HL-60/S4 treated with phorbol 12-myristate 13-acetate at 8.2 ng/mL for 4 days and 3 days (cell line): ENCODE results near the gene SGPP2.

Experiments used
- in situ Hi-C: fragments of 300-500 bp; cut with MboI; formaldehyde crosslinking; loops from 2 replicates; pipeline ENCODE4 v1.15.0; 2022; ENCODE audit warnings: low sequenced_read_pairs

Gene SGPP2

DNA sequence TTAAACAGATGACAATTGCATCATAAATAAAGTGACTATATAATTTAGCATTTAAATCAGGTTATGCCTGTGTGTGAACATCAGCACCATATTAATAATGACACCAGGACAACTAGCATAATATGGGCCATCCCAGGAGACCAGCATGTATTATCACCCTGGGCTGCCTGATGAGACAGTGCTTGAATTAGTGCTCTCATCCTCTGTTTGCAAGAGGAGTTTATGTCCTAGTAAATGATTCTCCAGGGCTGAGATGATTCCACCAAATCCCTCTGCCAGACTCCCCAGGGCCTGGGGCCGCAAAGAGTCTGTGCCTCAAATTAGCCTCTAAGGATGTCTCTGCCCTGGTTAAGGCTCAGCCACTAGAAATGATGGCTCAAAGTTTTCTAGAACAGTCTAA, 97.7 kb downstream of the SGPP2 start:
- in situ Hi-C loops = no loop called here

GRCh38 chr2:222523783-222524544, 99.6 kb downstream of the SGPP2 start:
- in situ Hi-C loops = no loop called here

DNA sequence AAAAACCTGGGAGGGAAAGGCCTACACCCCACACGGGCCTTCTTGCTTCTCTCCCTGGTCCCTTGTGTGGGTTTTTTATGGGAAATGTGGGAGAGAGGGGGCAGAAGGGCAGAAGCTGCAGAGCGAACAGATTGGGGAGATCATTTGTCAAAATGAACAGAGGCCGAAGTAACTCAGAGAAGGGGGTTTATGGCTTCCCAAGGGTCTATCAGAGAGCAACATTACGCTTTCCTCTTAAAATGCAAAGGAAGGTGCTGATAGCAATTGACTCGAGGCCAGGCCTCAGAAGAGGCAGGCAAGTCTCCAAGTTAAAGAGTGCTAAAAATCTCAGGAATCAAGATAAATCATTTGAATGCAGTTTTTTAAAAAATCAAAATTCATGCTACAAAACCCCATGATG, 101.5 kb downstream of the SGPP2 start:
- in situ Hi-C loops = no loop called here

DNA sequence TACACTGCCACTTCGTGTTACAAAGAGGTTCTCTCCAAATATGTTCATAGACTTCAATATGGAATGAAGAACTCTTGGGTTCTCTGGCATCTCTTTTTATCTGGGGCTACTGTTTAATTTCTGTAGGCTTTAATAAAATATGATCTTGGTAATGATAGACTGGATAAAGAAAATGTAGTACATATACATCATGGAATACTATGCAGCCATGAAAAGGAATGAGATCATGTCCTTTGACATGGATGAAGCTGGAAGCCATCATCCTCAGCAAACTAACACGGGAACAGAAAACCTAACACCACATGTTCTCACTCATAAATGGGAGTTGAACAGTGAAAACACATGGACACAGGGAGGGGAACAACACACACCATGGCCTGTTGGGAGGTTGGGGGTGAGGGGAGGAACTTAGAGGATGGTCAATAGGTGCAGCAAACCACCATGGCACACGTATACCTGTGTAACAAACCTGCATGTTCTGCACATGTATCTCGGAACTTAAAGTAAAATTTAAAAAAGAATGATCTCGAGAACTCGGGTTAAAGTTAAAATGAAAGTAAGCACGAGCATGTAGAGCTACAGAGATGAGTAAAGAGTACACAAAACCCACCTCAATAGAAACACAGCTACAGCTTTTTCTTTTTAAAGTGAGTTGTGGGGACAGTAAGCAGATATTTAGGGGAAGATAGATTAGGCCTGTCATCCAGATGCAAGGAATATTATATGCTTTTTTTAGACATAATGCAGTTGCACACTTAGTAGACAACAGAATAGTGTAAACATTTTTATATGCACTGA, 102.3 kb downstream of the SGPP2 start:
- in situ Hi-C loops = no loop called here

DNA sequence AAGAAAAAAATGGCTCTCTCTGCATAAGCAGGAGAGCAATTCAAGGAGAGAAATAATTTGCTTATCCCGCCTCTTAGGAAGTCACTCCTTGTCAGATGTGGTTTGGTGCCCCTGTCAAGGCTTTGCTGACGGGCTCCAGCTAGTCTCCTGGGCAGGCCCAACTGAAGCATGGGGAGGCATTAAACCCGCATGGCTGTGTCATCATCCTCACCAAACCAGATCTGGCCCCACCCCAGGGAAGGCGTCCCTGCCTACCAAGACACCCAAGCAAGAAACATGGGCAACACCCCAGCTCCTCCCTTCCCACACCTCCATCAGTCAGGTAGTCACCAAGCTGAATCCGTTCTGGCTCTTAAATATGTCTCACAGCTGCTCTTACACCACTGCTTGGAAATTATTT, 108.0 kb downstream of the SGPP2 start:
- in situ Hi-C loops = no loop called here

GRCh38 chr2:222535477-222535876, 111.1 kb downstream of the SGPP2 start:
- in situ Hi-C loops = no loop called here

- in situ Hi-C loops = no loop called here
Measured at GRCh38 chr2:222538535-222538934, 114.2 kb downstream of the SGPP2 start.

DNA sequence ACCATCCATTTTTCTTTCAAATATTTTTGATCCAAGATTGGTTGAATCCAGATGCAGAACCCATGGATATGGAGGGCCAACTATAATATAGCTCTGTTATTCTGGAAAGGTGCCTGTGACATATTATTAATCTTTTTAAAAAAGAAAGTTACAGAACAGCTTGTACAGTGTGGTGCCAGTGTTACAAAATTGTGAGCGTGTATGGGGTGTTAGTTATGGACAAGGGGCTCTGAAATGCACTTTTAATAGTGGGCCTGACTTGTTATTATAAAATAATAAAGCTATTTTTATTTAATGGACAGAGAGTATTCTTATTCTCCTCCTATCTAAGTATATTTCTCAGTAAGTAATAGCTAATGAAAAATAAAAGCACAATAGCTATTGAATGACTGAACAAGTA, 120.3 kb downstream of the SGPP2 start:
- in situ Hi-C loops = no loop called here

GRCh38 chr2:222545823-222546795, 121.8 kb downstream of the SGPP2 start:
- in situ Hi-C loops = no loop called here

DNA sequence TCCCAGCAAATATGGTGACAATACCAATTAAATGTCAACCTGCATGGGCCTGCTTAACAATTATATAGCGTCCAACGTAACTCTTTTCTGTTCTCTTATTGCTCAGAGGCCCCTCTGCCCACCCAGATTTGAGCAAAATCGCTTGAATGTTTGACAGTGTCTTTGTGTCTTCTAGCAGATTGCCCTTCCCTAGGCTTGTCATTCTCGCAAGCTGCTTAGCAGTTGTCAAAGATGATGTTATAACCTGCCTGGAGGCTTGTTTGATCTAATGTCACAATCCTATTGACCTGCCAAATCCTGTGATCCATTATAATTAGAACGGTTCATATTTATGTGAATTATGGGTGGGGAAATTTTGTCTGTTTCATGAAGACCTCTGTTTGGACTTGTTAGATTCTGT, 122.7 kb downstream of the SGPP2 start:
- in situ Hi-C loops = no loop called here

DNA sequence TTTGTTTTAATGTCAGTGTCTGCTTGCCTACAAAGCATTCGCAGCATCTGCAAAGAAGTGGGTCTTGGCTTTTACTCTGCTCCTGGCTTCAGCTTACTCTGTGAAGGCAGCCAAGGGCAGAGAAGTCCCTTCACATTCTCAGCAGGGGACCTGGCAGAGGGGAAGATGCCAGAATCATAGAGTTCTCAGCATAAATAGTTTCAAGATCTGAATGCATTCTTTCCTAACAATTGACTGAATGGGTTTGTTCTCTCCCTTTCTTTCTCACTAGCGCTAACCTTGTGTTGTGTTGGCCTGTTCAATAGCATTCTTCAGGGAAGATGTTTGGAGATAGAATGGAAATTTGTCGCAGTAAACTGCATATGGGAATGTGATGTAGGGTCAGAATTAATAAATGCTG, 124.6 kb downstream of the SGPP2 start:
- in situ Hi-C loops = no loop called here

- in situ Hi-C loops = loop anchor here (25.0 kb wide), 1 partner anchor 492 kb away; no protein-coding TSS in a partner anchor
Measured at GRCh38 chr2:222554517-222554916, 130.2 kb downstream of the SGPP2 start.

GRCh38 chr2:222561151-222561550, 136.8 kb downstream of the SGPP2 start:
- in situ Hi-C loops = loop anchor here (25.0 kb wide), 1 partner anchor 499 kb away; no protein-coding TSS in a partner anchor

GRCh38 chr2:222561817-222562645, 137.7 kb downstream of the SGPP2 start:
- in situ Hi-C loops = loop anchor here (25.0 kb wide), 1 partner anchor 500 kb away; no protein-coding TSS in a partner anchor

- in situ Hi-C loops = loop anchor here (25.0 kb wide), 1 partner anchor 501 kb away; no protein-coding TSS in a partner anchor
Measured at GRCh38 chr2:222563106-222563718, 138.9 kb downstream of the SGPP2 start.

- in situ Hi-C loops = loop anchor here (25.0 kb wide), 1 partner anchor 502 kb away; no protein-coding TSS in a partner anchor
Measured at GRCh38 chr2:222563936-222564335, 139.6 kb downstream of the SGPP2 start.

GRCh38 chr2:222566229-222566628, 141.9 kb downstream of the SGPP2 start:
- in situ Hi-C loops = loop anchor here (25.0 kb wide), 1 partner anchor 504 kb away; no protein-coding TSS in a partner anchor

GRCh38 chr2:222568865-222569264, 144.5 kb downstream of the SGPP2 start:
- in situ Hi-C loops = loop anchor here (25.0 kb wide), 1 partner anchor 507 kb away; no protein-coding TSS in a partner anchor

- in situ Hi-C loops = loop anchor here (25.0 kb wide), 1 partner anchor 508 kb away; no protein-coding TSS in a partner anchor
Measured at GRCh38 chr2:222569826-222570225, 145.5 kb downstream of the SGPP2 start.
